HG03064 (cell line): ENCODE data around the gene AIP.
"Not testable (repeated sequence)": the region's sequence is repeated elsewhere in the genome, so short reads cannot be mapped to it uniquely, and the experiment has no call there.

Experiments
- ATAC-seq: cut with Tn5 transposase; IDR thresholded peaks from one replicate; pipeline ENCODE4 v1.9.1; 2021; ENCODE audit warnings: low read depth; ENCODE audit not compliant: unreplicated experiment

AIP gene

DNA sequence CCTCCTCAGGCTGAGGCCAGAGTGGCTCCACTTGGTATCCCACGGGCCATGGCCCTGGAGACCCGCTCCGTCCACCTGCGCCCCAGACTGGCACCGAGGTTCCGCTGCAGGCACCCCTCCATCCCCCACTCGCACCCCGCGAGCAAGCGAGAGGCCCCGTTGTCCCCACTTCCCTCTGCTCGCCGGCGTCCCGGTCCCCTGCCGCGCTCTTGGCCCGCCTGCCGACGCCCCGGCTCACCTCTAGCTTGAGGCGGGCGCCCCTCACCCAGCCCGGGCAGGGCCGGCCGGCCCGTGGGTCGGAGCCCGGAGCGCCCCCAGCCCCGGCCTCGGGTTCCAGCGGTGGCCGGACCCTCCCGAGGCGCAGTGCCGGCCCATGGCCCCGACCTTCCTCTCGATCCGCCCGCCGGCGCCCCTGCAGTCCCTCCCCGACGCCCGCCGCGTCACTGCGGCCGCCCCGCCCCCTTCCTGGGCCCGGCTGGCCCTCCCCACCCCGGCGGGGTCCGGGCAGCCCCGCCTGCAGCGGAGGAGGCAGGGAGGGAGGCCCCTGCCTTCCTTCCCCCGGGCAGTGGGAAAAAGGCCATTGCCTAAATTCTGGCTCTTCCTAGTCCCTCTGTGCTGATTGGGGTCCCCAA, 22.2 kb downstream of the AIP start, which contains the start of gene PITPNM1:
Gene PITPNM1 (minus strand): TSS at position 414 of the 632 bp plus-strand sequence. CDS start 1,183 bp downstream, outside the sequence.
- no peak for ATAC-seq

GRCh38 chr11:67505605-67506396, 23.0 kb downstream of the AIP start:
- ATAC-seq: no peak

GRCh38 chr11:67506426-67507051, 23.7 kb downstream of the AIP start:
- ATAC-seq: no peak

DNA sequence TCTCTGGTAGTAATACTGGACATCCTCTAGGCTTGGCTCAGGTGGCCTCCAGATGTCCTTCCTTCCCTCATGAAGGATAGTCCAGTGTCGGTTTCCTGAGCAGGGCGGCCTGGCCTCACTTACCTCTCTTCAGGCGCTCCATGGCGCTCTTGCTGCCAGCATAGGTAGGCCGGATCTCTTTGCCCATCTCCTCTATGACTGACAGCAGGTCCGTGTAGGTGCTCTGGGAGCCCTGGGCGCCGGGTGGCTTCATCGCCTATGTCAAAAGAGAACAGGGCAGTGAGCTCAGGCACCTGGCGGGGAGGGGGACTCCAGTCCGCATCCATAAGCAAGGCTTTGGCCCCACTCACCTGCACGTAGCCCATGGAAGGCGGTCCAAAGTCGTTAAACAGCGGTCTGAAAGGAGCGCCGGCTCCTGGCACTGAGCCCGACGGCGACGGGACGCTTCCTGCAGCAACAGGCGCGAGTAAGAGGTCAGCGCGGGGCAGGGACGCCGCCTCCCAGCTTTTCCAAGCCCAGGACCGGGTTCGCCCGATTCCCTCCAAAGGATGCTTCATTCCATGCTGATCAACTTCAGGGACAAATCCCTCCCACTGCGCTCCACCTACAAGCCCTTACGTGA, 24.5 kb downstream of the AIP start:
- no peak for ATAC-seq

DNA sequence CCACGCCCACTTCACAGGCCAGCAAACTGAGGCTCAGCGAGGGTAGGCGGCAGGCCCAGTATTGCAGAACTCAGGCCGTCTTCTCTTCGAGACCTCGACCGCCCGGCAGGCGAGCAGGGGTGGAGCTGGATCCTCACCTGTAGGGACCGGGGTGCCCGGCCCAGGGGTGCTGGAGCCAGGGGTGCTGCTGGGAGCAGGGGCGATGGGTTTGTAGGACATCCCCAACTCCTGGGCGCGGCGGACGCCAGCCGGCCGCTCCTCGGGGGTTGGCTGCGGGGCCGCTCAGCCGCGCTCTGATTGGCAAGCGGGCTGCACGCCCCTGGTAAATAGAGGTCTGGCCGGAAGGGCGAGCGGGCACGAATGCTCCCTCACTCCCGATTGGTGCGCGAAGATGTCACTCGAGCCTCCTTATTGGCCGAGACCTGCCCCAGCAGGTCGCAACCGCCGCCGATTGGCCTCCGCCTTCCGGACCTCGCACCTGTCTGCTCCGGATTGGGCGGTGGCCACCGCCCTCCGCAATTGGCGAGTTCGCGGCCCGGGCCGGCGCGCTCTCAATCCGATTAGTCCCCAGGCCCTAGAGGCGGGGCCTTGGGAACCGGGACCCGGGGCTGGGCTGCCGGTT, 25.1 kb downstream of the AIP start, which contains the start of gene CDK2AP2:
Gene CDK2AP2 (minus strand): TSS at position 299 of the 622 bp plus-strand sequence. CDS start 80 bp downstream, at position 219.
- peak; percentile 54 for ATAC-seq

GRCh38 chr11:67508486-67509121, 25.8 kb downstream of the AIP start:
- ATAC-seq: peak; percentile 40

- ATAC-seq: no peak
Observed at GRCh38 chr11:67510023-67510345, 27.2 kb downstream of the AIP start.

- not testable (repeated sequence) for ATAC-seq
Observed at GRCh38 chr11:67511558-67511957, 28.7 kb downstream of the AIP start.

GRCh38 chr11:67514116-67514515, 31.3 kb downstream of the AIP start:
- ATAC-seq: no peak

DNA sequence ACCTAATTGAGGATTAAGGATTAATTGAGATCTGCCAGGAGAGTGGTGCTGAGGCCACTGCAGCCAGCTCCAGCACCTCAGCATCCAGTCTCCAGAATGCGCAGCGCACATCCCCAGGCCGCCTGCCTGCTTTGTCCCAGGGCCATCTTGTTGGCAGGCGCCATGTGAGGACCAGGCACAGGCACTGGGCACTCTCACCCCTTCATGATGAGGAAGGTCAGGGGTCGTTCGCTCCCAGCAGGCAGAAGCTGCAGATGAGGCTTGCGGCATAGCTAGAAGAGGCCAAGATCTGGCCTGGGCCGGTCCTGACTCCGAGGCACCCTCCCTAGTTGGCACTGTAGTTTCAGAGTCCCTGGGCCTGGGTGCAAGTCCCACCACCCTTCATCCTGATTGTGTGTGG, 34.0 kb downstream of the AIP start:
- ATAC-seq: no peak

- no peak for ATAC-seq
Observed at GRCh38 chr11:67517784-67518552, 35.1 kb downstream of the AIP start.

- no peak for ATAC-seq
Observed at GRCh38 chr11:67519726-67520125, 36.9 kb downstream of the AIP start.

DNA sequence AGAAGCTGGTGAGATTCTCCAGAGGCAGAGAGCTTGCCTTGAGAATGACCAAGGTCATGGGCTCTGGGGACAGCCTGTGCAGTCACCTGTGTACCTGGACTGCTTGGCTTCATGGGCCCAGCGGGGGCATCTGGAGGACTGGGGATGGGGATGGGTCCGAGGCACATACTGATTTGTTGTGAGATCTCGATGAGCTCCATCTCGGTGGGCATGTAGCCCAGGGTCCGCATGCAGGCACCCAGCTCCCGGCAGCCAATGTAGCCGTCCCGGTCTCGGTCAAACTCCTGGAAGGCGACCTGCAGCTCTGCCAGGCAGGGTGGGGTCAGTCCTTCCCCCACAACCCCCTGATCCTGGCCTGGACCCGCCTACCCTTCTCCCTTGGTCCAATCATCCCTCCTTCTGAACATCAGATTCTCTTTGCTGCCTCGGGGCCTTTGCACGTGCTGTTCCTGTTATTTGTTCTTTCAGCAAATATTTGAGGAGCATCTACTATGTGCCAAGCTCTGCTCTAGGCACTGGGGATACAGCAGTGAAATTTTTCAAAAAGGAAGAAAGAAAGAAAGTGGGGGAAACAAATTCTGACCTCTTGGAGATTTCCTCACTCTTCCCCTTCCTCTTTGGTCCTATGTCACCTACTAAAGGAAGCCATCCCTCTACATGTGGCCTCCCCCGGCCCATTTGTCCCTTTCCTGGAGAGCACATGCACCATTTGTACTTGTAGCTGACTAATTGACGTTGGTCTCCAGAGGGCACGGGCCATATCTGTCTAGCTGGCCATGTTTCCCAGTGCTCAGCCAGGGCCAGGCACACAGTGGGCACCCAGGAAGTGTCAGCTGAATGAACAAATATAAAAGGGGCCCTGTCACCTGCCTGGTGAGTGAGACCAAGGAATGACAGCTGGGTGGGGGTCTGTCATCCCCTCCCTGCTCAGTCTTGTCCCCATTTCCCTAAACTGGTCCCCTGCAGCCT, 38.3 kb downstream of the AIP start:
- no peak for ATAC-seq

DNA sequence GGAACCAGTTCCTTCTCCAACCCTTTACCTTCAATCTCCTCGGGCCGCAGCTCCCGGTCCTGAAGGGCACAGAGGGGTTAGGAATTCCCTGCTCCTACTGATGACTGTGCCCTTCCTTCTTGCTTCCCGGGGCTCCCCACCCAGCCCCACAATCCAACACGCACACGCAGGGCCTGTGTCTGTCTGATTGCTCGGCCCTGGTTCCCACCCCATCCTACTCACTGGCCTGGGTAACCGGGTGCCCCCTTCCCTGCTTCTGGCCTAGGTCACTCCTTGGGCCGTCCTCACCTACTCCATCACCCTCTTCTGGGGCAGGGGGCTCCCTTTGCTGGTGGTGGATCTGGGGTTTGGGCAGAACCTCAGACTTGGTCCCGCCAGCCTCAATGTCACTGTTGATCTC, 39.1 kb downstream of the AIP start:
- ATAC-seq: no peak

DNA sequence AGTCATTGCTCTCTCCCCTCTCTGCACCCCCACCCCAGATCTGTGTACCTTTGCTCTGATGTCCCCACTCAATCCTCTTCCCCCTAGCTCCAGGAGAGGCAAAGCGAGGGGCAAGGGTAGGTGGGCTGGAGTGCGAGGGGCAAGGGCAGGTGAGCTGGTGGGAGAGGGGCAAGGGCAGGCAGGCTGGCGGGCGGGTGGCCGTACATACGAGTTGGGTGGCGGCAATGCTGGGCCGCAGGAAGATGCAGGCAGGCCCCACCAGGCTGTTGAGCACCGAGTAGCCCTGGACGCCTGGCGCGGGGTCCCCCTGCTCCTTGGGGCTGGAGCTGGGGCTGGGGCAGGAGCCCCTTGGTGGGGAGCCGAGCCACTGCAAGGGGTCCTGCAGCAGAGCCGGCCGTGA, 39.5 kb downstream of the AIP start:
- ATAC-seq: no peak

- ATAC-seq: no peak
Observed at GRCh38 chr11:67522844-67523555, 40.2 kb downstream of the AIP start, which contains the start of gene CABP2. Gene CABP2, minus strand, starts transcription at chr11:67523446. Its CDS starts 120 bp downstream, at chr11:67523326.
